Right lobe of liver (tissue), 4 donors: Measurements from ENCODE around the gene APBA2.
"Not testable (repeated sequence)": the region's sequence is repeated elsewhere in the genome, so short reads cannot be mapped to it uniquely, and the experiment has no call there.

ENCODE experiments used
- CTCF ChIP-seq, 4 donors: fragments of 200-600 bp in 3 of 4; fragments of 450-650 bp in 1 of 4; IDR thresholded peaks; one replicate each; pipeline versions ENCODE4 v1.5.1 to v1.8.0; 2016 to 2022; ENCODE audit warnings: antibody characterized with exemption in 4 of 4, mild to moderate bottlenecking in 2 of 4
- POLR2A ChIP-seq: fragments of 450-650 bp; IDR thresholded peaks from one replicate; pipeline ENCODE4 v1.6.1; 2017; ENCODE audit warnings: antibody characterized with exemption, mild to moderate bottlenecking
- donor health status: DM: no; HTN: no; CAD: no.
- donor health status: DM: no; HTN: no; CAD: no.
- donor health status: DM: no; HTN: yes; CAD: no.

- TF ChIP-seq CTCF (IDR thresholded peaks at IDR 0.05); POLR2A: not testable (repeated sequence)
Measured at GRCh38 chr15:28840285-28840684, 45.5 kb upstream of the APBA2 start.
